GM12801 (cell line): ENCODE data around the gene NPFF.

Source experiments
- TF ChIP-seq, protein P1 (sequence below): IDR thresholded peaks from one replicate; pipeline ENCODE4 v1.5.1; 2011; ENCODE audit warnings: control low read depth; ENCODE audit not compliant: insufficient read length; ENCODE audit errors: extremely low read depth

Gene NPFF

GRCh38 chr12:53536962-53537361, 29.7 kb upstream of the NPFF start:
- TF ChIP-seq, protein P1, sequence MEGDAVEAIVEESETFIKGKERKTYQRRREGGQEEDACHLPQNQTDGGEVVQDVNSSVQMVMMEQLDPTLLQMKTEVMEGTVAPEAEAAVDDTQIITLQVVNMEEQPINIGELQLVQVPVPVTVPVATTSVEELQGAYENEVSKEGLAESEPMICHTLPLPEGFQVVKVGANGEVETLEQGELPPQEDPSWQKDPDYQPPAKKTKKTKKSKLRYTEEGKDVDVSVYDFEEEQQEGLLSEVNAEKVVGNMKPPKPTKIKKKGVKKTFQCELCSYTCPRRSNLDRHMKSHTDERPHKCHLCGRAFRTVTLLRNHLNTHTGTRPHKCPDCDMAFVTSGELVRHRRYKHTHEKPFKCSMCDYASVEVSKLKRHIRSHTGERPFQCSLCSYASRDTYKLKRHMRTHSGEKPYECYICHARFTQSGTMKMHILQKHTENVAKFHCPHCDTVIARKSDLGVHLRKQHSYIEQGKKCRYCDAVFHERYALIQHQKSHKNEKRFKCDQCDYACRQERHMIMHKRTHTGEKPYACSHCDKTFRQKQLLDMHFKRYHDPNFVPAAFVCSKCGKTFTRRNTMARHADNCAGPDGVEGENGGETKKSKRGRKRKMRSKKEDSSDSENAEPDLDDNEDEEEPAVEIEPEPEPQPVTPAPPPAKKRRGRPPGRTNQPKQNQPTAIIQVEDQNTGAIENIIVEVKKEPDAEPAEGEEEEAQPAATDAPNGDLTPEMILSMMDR, result no peak

DNA sequence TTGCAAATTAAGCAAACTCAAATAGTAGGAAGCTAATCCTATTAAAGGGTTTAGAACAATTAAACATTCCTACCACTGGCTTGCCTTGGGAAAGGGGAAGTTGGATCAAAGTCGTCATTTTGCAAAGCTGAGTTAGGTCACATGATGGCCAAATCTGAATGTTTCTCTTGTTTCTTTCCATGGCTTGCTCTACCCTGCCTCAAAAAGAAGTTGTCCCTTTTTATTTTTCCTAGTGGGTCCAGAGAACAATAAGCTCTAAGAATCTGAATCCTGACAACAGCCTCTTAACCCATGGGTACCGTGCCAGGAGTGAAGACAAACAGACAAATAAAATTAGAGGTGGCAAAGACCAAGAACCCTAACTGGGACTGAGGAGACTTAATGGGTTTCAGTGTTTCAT, 26.2 kb upstream of the NPFF start:
- TF ChIP-seq, protein P1, result no peak

GRCh38 chr12:53532524-53533445, 25.5 kb upstream of the NPFF start:
- TF ChIP-seq, protein P1, result no peak

- TF ChIP-seq, protein P1, result no peak
Measured at GRCh38 chr12:53532021-53532420, 24.7 kb upstream of the NPFF start.

GRCh38 chr12:53530920-53531319, 23.6 kb upstream of the NPFF start:
- TF ChIP-seq, protein P1, result no peak

GRCh38 chr12:53530061-53530460, 22.8 kb upstream of the NPFF start:
- TF ChIP-seq, protein P1, result no peak

GRCh38 chr12:53524476-53524875, 17.2 kb upstream of the NPFF start:
- TF ChIP-seq, protein P1, result no peak
